Measurements from ENCODE around the gene TMEM178B. TPM values are rescaled to one million over a fixed set of nuclear protein-coding genes. Genes with fewer than 3 reads are reported as not detected.
A peak's percentile ranks its signal among the peaks of the same experiment; 100 is the strongest.

TMEM178B gene
- total RNA-seq, 1 experiment from 2014 or later = not detected

DNA sequence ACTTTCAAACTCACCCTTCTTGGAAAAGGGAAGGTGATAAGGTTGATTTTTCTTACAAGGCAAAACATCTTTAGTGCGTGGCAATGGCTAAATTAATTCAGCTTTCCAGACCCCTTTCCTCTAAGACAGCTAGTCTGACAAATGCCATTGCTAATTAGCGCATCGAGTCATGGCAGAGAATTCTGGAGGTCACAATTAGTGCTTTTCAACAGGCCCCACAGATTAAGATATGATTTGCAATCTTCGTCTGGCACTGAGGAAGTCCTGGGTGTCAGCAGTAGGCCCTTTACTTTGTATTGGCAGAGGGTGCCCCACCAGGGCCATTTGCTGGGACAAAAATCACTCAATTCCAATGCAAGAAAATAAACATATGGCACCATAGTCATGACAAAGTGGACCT, 288.1 kb downstream of the TMEM178B start:
- BruUV-seq (replicated peaks) = no TSS peak

DNA sequence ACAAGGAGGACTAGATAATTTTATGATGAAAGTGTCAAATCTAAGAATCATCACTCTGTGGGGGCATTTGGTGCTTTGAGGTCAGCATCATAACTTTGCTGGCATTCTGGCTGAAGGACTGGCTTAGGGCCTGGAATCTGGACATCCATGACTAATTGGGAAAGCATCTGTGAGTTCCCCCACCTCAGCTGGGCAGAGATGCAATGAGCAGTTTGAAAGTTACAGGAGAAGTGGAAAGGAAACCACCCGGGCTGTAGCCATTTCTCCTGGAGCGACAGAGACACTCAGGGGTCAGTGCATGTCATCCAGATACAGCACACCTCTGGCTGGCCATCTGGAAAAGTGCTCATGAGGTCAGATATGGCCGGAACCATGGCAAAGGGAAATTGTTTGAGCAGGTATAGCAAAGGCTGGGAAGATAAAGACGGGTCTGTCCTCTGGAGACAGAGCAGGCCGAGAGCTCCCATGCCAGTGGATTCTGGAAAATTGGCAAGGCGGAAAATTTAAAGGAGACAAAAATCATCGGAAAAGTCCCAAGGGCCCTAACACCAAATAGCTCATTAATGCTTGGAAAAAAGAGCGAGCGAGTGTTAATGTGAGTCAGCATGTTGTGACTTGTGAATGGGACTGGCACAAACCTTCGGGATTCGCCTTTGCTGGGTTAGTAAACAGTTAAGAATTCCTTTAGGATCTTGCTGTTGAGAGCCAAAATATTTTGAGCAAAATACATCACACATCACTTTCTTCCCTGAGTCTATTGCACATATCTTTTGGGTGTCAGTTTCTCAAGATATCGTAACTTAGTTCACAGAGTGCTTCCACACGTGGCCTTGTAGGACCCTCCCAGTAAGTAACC, 288.9 kb downstream of the TMEM178B start:
- no peak overlapping the region for H2AFZ ChIP-seq
- no peak overlapping the region for H3K4me3 ChIP-seq
- H3K27me3 ChIP-seq (ENCODE audit: insufficient read depth, low read depth) = peaks cover 16% of the 10 kb centered on the region; the same call in 1 of the 2 replicates
- ChIA-PET CTCF (no interaction called here), POLR2A (ENCODE audit: unreplicated experiment) (no interaction called here)
- H3K36me3 ChIP-seq (ENCODE audit: low read depth) = no peaks in the 10 kb centered on the region
- H3K4me2 ChIP-seq = no peak overlapping the region
- H4K20me1 ChIP-seq (ENCODE audit: insufficient read depth) = no peaks in the 10 kb centered on the region
- DNase-seq = peak in 1 of 2 experiments; percentile 6
- H3K4me1 ChIP-seq (replicated peaks; ENCODE audit: insufficient read depth) = no peaks in the 10 kb centered on the region
- no TSS peak for BruUV-seq (replicated peaks)
- no peaks in the 10 kb centered on the region for H3K79me2 ChIP-seq (ENCODE audit: low read depth)
- intact Hi-C loops (cut with micrococcal nuclease; ENCODE audit: unreplicated experiment) = no loop called here
- H3F3A ChIP-seq (ENCODE audit: insufficient read depth, low read depth) = no peaks in the 10 kb centered on the region
- no peaks in the 10 kb centered on the region for H3K9me3 ChIP-seq (ENCODE audit: insufficient read depth, low read depth)
- TF ChIP-seq, protein P1, sequence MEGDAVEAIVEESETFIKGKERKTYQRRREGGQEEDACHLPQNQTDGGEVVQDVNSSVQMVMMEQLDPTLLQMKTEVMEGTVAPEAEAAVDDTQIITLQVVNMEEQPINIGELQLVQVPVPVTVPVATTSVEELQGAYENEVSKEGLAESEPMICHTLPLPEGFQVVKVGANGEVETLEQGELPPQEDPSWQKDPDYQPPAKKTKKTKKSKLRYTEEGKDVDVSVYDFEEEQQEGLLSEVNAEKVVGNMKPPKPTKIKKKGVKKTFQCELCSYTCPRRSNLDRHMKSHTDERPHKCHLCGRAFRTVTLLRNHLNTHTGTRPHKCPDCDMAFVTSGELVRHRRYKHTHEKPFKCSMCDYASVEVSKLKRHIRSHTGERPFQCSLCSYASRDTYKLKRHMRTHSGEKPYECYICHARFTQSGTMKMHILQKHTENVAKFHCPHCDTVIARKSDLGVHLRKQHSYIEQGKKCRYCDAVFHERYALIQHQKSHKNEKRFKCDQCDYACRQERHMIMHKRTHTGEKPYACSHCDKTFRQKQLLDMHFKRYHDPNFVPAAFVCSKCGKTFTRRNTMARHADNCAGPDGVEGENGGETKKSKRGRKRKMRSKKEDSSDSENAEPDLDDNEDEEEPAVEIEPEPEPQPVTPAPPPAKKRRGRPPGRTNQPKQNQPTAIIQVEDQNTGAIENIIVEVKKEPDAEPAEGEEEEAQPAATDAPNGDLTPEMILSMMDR (conservative IDR thresholded peaks at IDR 0.05) = no peak
- TF ChIP-seq EZH2 (IDR thresholded peaks at IDR 0.05; ENCODE audit: low read depth) = no peak
- no peak overlapping the region for H3K27ac ChIP-seq
- H3K9me2 ChIP-seq (ENCODE audit: insufficient read depth) = no peaks in the 10 kb centered on the region

More for the DNA sequence above, 288.1 kb downstream of the TMEM178B start:
- H3K79me2 ChIP-seq (ENCODE audit: low read depth) = no peaks in the 10 kb centered on the region
- H3F3A ChIP-seq (ENCODE audit: insufficient read depth, low read depth) = no peaks in the 10 kb centered on the region
- TF ChIP-seq EZH2 (IDR thresholded peaks at IDR 0.05; ENCODE audit: low read depth) = no peak
- TF ChIP-seq, protein P1 (conservative IDR thresholded peaks at IDR 0.05) = no peak
- no peak overlapping the region for H2AFZ ChIP-seq
- DNase-seq = no peak
- H3K36me3 ChIP-seq (ENCODE audit: low read depth) = no peaks in the 10 kb centered on the region
- H3K4me3 ChIP-seq = no peak overlapping the region
- no peak overlapping the region for H3K4me2 ChIP-seq
- H4K20me1 ChIP-seq (ENCODE audit: insufficient read depth) = no peaks in the 10 kb centered on the region
- H3K27ac ChIP-seq = no peak overlapping the region
- CTCF ChIA-PET = no interaction called here
- no peaks in the 10 kb centered on the region for H3K9me2 ChIP-seq (ENCODE audit: insufficient read depth)
- no peaks in the 10 kb centered on the region for H3K4me1 ChIP-seq (replicated peaks; ENCODE audit: insufficient read depth)
- POLR2A ChIA-PET (ENCODE audit: unreplicated experiment) = no interaction called here
- no peaks in the 10 kb centered on the region for H3K9me3 ChIP-seq (ENCODE audit: insufficient read depth, low read depth)
- intact Hi-C loops (cut with micrococcal nuclease; ENCODE audit: unreplicated experiment) = no loop called here
- 0 out of 2 replicates have a peak, but pooled peaks cover 13% of the 10 kb centered on the region for H3K27me3 ChIP-seq (ENCODE audit: insufficient read depth, low read depth)

GRCh38 chr7:141363748-141364147, 289.9 kb downstream of the TMEM178B start:
- Histone ChIP-seq H3K4me3 (no peak overlapping the region), H3K27me3 (ENCODE audit: insufficient read depth, low read depth) (peaks cover 24% of the 10 kb centered on the region; the same call in 1 of the 2 replicates), H3K36me3 (ENCODE audit: low read depth) (no peaks in the 10 kb centered on the region), H3K79me2 (ENCODE audit: low read depth) (no peaks in the 10 kb centered on the region), H3K9me2 (ENCODE audit: insufficient read depth) (no peaks in the 10 kb centered on the region), H3K27ac (no peak overlapping the region), H3K9me3 (ENCODE audit: insufficient read depth, low read depth) (no peaks in the 10 kb centered on the region), H3K4me2 (no peak overlapping the region), H2AFZ (no peak overlapping the region), H3F3A (ENCODE audit: insufficient read depth, low read depth) (no peaks in the 10 kb centered on the region), H4K20me1 (ENCODE audit: insufficient read depth) (no peaks in the 10 kb centered on the region), H3K4me1 (replicated peaks; ENCODE audit: insufficient read depth) (no peaks in the 10 kb centered on the region)
- DNase-seq = no peak
- BruUV-seq (replicated peaks) = no TSS peak
- ChIA-PET CTCF (no interaction called here), POLR2A (ENCODE audit: unreplicated experiment) (no interaction called here)
- TF ChIP-seq EZH2 (IDR thresholded peaks at IDR 0.05; ENCODE audit: low read depth) = no peak
- TF ChIP-seq, protein P1 (conservative IDR thresholded peaks at IDR 0.05) = no peak
- intact Hi-C loops (cut with micrococcal nuclease; ENCODE audit: unreplicated experiment) = no loop called here

Data from PC-9 (cell line).